ENCODE measurements around the gene CETN2.
A peak's percentile ranks its signal among the peaks of the same experiment; 100 is the strongest.
"Not testable (repeated sequence)": the region's sequence is repeated elsewhere in the genome, so short reads cannot be mapped to it uniquely, and the experiment has no call there.

CETN2 gene

DNA sequence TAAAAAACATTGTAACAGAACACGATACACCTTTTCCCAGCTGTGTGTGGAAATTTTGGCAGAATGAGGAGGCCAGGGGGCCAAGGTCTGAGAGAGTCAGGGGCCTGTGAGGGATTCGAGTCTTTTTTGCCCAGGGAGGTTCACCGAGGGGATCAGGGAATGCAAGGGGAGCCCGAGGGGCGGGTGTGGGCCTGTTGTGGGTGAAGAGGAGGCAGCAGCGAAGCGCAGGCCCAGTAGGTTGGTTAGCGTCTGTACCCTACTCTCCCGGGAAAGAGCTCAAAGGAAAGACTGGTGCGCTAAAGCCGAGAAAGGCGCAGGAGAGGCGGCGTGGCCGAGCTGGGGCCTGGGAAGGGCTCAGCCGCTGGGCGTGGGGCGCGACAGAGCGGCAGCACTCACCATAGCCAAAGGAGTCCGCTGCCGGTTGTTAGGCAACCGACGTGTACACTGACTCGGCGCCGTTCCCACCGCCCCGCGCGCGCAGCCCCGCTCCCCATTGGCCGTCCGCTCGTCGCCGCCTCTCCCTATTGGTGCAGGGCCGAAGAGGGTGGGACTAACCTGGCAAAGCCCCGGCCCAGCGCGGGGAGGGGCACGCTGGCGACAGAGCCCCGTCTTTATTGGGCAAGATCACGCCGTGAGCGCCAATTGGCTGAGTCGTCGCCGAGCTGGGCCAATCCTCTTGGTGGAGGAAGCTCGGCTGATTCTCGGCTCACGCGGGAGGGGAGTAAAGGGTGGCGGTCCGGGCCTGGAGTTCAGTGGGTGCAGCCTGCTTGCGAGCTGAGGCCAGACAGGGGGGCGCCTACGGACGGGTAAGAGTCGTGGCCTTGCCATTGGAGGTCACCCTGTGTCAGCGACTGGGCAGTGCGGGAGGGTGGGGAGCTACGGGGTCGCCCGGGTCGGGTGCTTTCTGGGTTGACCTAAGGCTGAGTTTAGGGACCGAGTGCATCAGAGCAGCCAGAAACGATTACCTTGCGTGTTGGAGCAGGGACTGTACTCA lies at the start of gene CETN2, which contains the start of gene NSDHL:
TSS of gene CETN2 (minus strand) at position 446 of the 994 bp plus-strand sequence. CDS start at position 399, 47 bp downstream.
TSS of gene NSDHL (plus strand) at position 752 of the 994 bp plus-strand sequence. CDS start 15,262 bp downstream, outside the sequence.
- peak; percentile 93 for DNase-seq

DNA sequence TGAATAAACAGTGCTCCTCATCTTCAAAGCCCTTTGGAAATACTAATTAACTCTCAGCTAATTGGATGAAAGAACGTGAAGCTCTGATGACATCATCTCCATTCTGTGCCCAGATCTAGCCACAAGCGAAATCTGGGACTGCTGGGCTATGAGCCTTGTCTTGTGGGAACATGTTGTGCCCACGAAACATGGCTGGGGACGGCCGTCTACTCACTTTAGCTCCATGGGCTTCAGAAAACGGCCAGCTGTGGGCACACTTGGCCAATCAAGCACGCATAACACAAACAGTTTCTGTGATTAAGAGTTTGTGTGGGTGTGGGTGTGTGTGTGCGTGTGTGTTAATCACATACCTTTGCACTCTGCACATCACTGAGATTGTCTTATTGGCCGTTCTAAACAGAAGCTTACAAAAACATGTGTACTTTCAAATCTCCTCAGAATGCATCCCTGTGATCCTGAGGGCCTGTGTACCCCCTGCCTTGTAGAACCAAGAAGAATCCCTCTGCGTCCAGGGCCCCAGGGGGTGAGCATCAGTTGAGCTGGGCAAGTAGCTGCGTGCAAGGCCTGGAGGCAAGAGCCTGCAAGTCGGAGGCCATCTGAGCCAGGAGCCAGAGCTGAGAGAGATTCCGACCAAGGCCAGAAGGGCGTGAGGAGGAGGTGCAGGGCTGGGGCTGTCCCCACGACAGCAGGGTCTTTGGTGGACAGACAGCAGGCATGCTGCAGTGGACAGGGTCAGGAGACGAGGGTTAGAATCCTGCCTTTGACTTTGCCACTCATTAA lies 48.6 kb upstream of the CETN2 start:
- DNase-seq = no peak

DNA sequence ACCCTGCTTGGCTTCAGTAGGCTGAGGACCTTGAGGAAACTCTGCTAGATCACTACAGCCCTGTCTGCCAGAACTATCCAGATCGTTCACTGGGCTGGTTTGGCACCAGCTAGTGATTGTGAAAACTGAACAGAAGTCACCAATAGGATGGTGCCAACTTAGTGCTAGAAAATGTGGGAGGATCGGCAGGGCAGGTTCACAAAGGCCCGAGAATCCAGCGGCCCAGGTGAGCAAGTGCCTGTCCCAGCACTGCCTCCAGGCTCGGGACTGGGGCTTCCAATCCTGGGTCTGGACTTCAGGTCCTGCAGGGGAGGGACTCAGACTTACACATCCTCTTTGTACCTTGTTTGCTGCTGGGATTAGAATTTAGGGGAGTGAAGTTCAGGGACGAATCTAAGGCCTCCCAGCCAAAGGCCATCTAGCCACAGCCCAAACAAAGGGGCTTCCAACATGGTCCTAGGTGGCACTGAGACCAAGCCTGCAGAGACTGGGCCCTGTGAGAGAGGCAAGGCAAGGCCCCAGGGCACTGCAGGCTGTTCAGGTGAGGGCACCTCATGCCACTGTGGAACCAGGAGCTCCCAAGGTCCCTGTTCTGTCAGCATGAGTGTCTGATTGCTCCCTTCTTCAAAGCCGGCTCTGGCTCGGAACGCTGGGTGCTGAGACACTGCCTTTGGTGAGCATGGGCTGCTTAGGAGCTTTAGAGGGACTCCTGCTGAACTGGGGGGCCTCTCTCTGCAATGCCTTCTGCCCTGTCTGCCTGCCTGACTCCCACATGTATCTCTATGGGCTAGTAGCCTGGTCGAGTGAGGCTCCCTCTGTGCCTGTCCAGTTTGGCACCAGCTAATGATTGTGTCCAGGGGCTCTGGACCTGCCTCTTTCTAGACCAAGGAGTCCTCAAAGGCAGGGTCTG lies 46.6 kb upstream of the CETN2 start:
- no peak for DNase-seq

DNA sequence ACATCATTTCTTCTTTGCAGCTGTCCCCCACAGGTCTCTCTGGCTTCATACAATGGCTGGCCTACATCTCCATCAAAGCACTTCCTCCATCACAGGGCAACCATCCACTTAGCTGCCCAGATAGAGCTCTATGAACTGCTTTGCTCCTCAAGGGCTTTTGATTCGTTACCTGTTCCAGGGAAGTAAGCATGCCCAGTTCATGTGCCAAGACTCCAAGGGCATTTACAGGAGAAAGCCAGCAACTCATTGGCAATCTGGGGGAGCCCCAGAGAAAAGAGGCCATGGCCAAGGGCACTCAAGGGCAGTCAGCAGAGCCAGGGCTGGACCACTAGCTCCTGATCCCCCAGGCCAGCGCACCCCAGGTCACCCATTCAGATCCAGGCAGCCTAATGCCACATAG lies 42.8 kb upstream of the CETN2 start:
- no peak for DNase-seq

DNA sequence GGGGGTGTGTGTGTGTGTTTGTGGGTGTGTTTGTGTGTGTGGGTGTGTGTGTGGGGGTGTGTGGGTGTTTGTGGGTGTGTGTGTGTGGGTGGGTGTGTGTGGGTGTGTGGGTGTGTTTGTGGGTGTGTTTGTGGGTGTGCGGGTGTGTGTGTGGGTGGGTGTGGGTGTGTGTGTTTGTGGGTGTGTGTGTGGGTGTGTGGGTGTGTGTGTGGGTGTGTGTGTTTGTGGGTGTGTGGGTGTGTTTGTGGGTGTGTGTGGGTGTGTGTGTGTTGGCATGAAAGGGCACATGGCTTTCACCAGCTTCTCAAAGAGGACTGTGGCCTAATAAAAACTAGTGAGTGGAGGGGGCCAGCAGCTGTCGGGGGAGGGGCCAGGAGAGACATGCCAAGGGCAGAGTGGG lies 42.0 kb upstream of the CETN2 start:
- DNase-seq = no peak

DNA sequence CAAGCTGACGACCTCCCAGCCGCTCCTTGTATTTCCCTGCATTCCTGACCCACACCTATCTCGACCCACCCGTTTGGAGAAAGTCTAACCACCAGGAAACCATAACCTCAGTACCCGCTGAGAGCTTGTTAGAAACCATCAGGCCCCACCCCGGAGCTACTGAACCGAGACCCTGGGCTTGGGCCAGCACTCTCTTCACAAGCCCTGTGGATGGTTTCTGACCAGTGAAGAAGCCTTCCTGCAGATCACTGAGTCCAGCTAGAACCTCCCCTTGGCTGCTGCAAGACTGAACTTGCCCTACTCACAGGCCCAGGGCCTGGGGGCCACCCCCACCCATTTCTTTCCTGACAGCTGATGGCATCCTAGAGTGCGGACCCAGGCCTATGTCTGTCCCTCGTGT lies 40.7 kb upstream of the CETN2 start:
- DNase-seq = no peak

DNA sequence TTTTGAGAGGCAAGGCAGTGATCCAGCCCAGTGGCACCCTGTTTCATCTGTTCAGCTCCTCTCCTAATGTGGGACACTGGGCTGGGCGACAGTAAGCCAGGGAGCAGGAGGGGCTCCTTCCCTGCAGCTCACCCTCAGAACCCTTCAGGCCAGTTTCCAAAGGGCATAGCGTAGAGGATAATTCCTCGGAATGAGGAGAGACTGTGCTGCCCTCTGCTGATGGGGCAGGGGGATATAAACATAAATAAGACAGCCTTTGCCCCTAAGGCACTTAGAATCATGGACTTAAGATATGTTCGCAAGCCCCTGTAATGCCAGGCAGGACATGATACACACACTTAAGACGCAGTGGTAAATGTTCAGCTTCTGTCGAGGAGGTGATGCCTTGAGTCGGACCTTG lies 39.4 kb upstream of the CETN2 start:
- no peak for DNase-seq

DNA sequence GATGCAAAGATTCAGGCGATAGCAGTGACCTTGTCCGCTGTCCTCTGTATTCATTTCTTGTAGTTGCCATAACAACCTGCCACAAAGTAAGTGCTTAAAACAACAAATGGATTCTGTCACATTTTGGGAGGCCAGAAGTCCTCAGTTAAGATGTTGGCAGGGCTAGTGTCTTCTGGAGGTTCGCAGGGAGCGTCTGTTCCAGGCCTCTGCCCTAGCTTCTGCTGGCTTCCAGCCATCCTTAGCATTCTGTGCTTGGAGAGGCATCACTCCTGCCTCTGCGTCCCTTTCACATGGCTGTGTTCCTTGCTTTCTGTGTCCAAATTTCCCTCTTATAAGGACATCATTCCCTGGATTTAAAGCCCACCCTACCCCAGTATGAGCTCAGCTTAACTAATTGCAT lies 35.8 kb upstream of the CETN2 start:
- no peak for DNase-seq

DNA sequence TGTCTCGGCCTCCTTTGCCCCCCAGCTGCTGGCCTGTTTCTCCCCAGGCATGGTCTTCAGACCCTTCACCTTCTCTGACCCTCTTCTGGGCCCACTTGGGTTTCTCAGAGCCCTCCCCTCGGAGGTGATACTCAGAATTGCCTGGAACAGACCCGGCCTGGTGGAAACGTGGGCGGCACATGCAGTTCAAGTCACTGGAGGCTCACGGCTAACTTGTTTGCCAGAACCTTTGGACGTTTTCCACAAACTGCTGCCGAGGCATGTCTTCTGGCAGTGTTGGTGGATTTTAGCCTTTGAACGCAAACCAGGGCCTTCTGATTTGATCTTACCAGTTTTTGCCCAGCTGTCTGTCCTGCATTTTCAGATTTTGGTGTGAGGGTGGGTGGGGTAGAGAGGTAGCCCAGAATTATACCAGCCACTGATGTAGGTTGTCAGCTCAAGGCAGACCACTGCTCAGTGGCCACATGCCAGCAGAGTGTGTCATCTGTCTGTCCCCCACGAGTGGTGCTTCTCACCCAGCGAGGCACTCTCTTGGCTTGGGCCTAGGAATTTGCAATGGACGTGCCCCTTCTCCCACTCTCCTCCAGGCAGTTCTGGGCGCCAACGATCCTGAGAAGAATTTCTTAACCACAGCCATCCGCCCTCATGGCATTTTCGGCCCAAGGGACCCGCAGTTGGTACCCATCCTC lies 34.8 kb upstream of the CETN2 start:
- DNase-seq = no peak

DNA sequence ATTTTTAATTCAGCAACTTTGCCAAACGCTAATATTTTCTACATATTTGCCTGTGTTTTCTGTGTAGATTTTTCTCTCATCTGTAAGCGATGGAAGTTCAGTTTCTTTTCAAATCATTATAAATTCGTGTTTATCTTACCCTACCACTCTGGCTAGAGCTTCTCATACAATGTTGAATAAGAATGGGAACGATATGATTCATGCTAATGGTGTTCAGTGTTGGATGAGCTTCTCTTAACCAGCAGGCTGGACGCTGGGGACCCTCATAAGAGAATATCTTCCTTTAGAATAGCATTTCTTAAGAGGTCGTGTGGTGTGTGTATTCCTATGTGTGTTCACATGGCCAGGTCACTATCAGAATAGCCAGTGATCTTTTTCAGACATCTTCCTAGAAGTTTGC lies 31.3 kb upstream of the CETN2 start:
- DNase-seq = no peak

DNA sequence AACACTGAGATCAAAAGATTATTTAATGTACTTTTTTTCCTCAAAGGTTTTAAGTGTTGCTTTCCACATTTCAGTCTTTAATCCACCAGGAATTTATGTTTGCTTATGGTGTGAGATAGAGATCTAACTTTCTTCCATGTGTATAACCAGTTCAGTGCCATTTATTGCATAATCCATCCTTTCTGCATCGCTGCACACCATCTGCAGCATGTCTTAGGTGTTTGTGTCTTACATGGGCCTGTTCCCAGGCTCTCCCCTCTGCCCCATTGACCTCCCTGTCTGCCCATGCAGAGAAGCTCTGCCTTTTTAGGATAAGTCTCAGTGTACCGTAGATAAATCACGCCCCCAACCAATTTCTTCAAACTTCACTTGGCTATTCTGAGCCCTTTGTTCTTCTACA lies 30.6 kb upstream of the CETN2 start:
- DNase-seq = no peak

DNA sequence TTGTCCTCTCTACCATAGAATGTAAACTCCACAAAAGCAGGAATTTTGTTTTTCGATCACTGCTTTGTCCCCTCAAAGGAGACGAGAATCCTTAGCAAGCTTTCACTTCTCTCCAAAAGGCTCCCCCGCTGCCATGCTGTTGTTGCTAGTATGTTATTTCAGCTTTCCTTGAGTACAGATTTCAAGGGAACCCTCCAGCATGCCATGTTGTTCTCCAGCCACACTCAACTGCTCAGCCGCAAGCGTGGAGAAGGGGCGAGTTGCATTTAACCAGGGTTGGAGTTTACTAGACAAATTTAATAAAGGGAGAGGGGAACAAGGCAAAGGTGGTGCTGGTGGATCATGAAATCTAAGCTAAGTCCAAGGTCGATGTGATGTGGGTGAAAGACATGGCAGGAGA lies 23.4 kb upstream of the CETN2 start:
- no peak for DNase-seq

DNA sequence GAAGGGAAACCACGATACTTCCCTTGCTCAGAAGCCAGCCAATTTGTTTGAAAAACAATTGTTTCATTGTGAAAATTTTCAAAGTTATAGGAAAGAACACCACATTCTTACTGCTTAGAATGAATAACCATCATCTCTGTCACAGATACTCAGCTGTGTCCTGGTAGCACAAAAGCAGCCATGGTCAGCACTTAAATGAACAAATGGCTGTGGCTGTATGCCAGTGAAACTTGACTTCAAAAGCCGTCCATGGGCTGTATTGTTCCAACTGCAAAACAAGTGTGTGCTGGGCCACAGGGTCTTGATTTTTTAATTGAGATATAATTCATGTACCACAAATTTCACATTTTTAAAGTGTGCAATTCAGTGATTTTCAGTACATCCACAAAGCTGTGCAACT lies 19.9 kb upstream of the CETN2 start:
- DNase-seq = no peak

DNA sequence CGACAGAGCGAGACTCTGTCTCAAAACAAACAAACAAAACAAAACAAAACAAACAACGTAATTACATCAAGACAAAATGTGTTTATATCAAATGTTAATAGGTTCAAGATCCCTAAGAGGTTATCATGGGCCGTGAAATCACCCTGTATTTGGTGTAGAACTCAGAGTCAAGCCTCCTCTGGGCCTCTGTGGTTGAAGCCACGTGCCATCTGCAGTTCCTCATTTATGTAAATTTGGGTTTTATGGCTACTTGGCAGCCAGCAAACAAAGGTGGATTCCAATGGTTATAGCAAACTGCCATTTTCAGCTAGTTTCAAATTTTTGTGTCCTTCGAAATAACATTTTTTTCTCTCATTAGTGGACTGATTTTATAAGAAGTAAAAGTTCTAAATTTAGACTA lies 16.7 kb upstream of the CETN2 start:
- peak; percentile 63 for DNase-seq

DNA sequence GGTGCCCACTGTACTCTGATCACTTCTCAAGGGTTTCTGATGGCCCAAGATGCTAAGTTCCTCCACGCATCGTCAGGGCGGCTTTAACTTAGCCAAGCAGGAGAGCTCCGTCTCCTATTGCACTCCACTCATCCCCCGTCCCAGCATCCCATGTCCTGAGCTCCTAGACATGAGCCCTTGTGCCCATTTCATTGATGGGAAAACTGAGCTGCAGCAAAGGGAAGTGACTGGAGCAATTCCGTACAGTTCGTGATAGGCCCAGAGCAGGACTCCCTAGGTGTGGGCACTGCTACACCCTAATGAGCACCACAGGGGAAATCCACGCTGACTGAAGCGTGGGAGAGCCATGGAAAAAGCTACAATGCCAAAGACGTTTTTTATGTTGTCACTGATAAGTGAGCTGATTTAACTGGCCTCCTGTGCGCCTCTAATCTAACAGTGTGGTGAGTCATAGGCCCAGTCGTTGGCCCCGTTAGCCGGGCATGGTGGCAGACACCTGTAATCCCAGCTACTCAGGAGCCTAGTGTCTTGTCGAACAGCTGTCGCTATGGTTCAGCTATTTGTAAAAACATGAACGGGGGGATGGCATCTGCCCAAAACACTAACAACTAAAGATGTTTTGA lies 15.2 kb upstream of the CETN2 start:
- DNase-seq = no peak

DNA sequence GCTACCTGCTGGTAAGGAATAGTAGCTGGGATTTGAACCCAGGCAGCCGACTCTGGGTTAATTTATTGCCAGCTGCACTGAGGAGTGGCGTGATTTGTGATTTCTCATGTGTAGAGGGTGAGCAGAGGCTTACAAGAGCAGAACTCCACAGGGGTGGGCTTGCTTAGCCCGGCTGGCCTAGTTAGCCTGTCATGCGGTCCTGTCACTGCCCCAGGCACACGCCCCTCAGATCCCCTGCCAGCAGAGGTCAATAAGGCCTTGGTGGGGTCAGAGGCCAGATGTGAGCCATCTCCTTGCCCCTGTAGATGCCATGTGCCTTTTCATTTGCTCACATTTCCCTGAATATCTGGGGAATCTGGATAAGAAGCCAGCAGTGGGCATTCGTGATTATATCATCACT lies 13.7 kb upstream of the CETN2 start:
- DNase-seq = no peak

DNA sequence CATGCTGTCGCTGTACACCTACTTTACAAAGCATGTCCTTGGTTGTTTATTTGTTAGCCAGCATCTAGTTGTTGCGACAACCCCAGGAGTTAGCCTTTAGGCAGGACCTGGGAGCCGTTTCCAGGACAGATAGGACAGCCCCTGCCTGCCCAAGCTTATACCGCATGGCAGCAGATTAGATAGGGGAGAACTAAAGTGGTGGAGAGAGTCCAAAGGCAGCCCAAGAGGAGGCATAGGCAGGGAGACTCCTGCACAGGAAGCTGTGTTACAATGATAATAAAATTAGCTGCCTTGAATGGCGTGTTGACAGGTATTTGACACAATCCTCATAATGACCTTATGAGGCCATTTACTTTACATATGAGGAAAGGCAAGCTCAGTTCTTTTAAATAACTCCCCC lies 13.3 kb upstream of the CETN2 start:
- no peak for DNase-seq

DNA sequence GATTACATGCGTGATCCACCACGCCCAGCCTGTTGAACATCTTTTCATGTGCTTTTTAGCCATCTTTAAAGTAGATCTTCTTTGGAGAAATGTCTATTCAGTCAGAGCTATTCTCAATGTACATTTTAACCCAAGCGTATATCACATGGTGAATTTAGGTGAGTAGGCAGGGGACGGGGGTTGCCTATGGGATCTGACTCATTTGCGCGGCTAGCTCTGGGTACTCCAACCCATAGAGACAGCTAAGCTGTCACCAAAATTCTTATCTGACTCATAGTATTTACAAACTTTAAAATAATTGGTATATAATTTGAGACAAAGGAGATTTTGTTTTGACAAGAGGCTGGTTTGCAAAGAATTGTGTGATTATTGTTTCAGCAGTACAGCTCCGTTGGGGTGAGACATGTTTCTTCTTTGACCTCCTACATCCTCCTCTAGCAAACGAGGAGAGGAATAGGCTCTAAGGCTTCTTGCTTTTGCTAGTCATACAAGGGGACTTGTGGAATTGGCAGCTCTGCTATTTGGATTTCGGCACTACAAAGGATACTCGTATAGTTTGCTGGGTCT lies 12.3 kb upstream of the CETN2 start:
- DNase-seq = no peak

DNA sequence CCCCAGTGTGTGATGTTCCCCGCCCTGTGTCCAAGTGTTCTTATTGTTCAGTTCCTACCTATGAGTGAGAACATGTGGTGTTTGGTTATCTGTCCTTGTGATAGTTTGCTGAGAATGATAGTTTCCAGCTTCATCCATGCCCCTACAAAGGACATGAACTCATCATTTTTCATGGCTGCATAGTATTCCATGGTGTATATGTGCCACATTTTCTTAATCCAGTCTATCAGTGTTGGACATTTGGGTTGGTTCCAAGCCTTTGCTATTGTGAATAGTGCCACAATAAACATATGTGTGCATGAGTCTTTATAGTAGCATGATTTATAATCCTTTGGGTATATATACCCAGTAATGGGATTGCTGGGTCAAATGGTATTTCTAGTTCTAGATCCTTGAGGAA lies 4.9 kb upstream of the CETN2 start:
- DNase-seq = not testable (repeated sequence)

DNA sequence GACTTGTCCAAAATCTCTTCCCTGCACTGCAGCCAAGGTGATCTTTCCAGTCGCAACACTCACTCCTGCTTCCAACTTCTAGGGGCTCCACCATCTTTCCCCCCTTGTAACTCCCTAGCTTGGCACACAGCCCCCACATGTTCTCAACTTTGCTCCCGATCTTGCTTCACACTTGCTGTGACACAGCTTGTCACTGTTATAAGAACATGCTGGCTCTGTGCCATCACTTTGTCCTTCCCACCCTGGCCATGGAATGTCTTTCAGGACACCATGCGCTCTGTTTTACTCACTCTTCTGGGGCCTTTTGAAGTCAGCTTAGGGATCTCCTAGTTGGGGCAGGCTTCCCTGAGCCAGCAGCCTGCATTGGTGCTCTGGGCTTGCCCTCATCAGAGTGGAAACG lies 2.8 kb upstream of the CETN2 start:
- no peak for DNase-seq

DNA sequence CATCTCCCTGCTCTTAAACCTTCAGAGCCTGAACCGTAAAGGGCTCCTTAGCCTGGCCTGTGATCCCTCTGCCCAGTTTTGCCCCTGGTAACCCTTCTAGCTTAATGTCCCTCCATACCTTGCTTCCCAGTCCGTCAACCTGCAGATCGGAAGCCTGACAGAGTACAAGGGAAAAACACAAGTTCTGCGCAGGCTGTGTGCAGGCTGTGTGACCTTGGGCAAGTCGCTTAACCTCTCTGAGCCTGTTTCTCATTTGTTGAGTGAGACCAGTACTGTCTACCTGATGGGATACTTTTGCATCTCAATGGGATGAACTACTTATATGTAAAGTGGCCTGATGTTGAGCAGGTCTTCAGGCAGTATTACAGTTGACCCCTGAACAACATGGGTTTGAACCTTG lies 2.0 kb upstream of the CETN2 start:
- no peak for DNase-seq
